Endodermal cell (in vitro differentiated cells): ENCODE measurements around the gene IRS1. TPM values are rescaled to one million over a fixed set of nuclear protein-coding genes. Genes with fewer than 3 reads are reported as not detected.

Experiments used
- DNase-seq: peaks from one replicate; pipeline ENCODE4 v3.0.0-alpha.2; 2017
- H3K27ac ChIP-seq: 2 replicates; pipeline ENCODE4 v1.5.1; 2013; ENCODE audit warnings: mild to moderate bottlenecking, low read depth, low read length, moderate library complexity
- H3K27me3 ChIP-seq: 2 replicates; pipeline ENCODE4 v1.6.1; 2013; ENCODE audit warnings: mild to moderate bottlenecking, low read length, moderate library complexity; ENCODE audit not compliant: insufficient read depth, control insufficient read depth, poor library complexity, severe bottlenecking
- H3K36me3 ChIP-seq: 2 replicates; pipeline ENCODE4 v1.7.0; 2013; ENCODE audit warnings: mild to moderate bottlenecking, low read length, moderate library complexity; ENCODE audit not compliant: control insufficient read depth, insufficient read depth
- H3K4me1 ChIP-seq: one replicate; pipeline ENCODE4 v1.7.0; 2013; ENCODE audit warnings: low read length; ENCODE audit not compliant: control insufficient read depth, insufficient read depth
- H3K4me3 ChIP-seq: 2 replicates; pipeline ENCODE4 v1.5.1; 2013; ENCODE audit warnings: mild to moderate bottlenecking, low read length, moderate library complexity
- H3K9ac ChIP-seq: 2 replicates; pipeline ENCODE4 v1.6.1; 2013; ENCODE audit warnings: mild to moderate bottlenecking, low read length, moderate library complexity; ENCODE audit not compliant: poor library complexity, severe bottlenecking; ENCODE audit errors: extremely low read depth
- H3K9me3 ChIP-seq: 2 replicates; pipeline ENCODE4 v1.6.1; 2013; ENCODE audit warnings: mild to moderate bottlenecking, low read length, moderate library complexity; ENCODE audit not compliant: control insufficient read depth
- H3K27ac Mint-ChIP-seq: 2 replicates; pipeline ENCODE4 v1.8.0; 2020; ENCODE audit warnings: mixed read lengths
- H3K27me3 Mint-ChIP-seq: 2 replicates; pipeline ENCODE4 v1.8.0; 2021; ENCODE audit warnings: mild to moderate bottlenecking, mixed read lengths; ENCODE audit not compliant: insufficient read depth
- H3K36me3 Mint-ChIP-seq: 2 replicates; pipeline ENCODE4 v1.8.0; 2020; ENCODE audit warnings: low read depth, mixed read lengths
- H3K4me1 Mint-ChIP-seq: 2 replicates; pipeline ENCODE4 v1.8.0; 2020; ENCODE audit warnings: mixed read lengths
- H3K4me3 Mint-ChIP-seq: 2 replicates; pipeline ENCODE4 v1.8.0; 2020; ENCODE audit warnings: mild to moderate bottlenecking, moderate library complexity, mixed read lengths
- H3K9me3 Mint-ChIP-seq: 2 replicates; pipeline ENCODE4 v1.8.0; 2020; ENCODE audit warnings: mild to moderate bottlenecking, mixed read lengths
- WGBS, 2 experiments: methylation state at CpG; one replicate each; pipeline versions ENCODE4 v1.1.5 to v1.1.7; 2013; ENCODE audit warnings: missing lambda C conversion rate in 2 of 2, mixed read lengths in 1 of 2; ENCODE audit not compliant: insufficient coverage in 1 of 2, insufficient read length in 1 of 2; 5-methylcytosine and 5-hydroxymethylcytosine counted together
- total RNA-seq, 2 donors: library from RNA; stranded (reverse); fragmentation: NEBNext Ultra II Directional in 1 of 2; extraction: Animal tissue kit (Norgen Biotek cat#: 25700) in 1 of 2; gene quantifications; 2 replicates in 1 of 2; 3 replicates in 1 of 2; pipeline ENCODE4 v1.2.1, GENCODE V29; 2021
- TF ChIP-seq, protein P1 (sequence below): fragments of 200-600 bp; sonication (generic); conservative IDR thresholded peaks from 2 replicates; pipeline ENCODE4 v1.5.0; 2021; ENCODE audit warnings: antibody characterized with exemption, mild to moderate bottlenecking

The IRS1 gene
- total RNA-seq, 2 donors from 2014 or later: 16.2 to 16.6 TPM

- Histone ChIP-seq H3K36me3 (peaks cover 5% of the 10 kb centered on the region), H3K4me3 (no peak overlapping the region), H3K4me1 (peaks cover 7% of the 10 kb centered on the region), H3K9ac (no peak overlapping the region), H3K27me3 (no peaks in the 10 kb centered on the region), H3K9me3 (no peaks in the 10 kb centered on the region), H3K27ac (no peak overlapping the region)
- DNase-seq: no peak
- Mint-ChIP-seq H3K27ac (no peak overlapping the region), H3K4me1 (peaks cover 24% of the 10 kb centered on the region), H3K27me3 (no peaks in the 10 kb centered on the region), H3K9me3 (no peaks in the 10 kb centered on the region), H3K4me3 (no peak overlapping the region), H3K36me3 (peaks cover 25% of the 10 kb centered on the region)
- TF ChIP-seq, protein P1, sequence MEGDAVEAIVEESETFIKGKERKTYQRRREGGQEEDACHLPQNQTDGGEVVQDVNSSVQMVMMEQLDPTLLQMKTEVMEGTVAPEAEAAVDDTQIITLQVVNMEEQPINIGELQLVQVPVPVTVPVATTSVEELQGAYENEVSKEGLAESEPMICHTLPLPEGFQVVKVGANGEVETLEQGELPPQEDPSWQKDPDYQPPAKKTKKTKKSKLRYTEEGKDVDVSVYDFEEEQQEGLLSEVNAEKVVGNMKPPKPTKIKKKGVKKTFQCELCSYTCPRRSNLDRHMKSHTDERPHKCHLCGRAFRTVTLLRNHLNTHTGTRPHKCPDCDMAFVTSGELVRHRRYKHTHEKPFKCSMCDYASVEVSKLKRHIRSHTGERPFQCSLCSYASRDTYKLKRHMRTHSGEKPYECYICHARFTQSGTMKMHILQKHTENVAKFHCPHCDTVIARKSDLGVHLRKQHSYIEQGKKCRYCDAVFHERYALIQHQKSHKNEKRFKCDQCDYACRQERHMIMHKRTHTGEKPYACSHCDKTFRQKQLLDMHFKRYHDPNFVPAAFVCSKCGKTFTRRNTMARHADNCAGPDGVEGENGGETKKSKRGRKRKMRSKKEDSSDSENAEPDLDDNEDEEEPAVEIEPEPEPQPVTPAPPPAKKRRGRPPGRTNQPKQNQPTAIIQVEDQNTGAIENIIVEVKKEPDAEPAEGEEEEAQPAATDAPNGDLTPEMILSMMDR: no peak
- 94 to 100% methylated on average over 10 to 25 of the region's 25 CpGs for WGBS, 2 experiments
Observed at GRCh38 chr2:226796012-226796839, 3.4 kb downstream of the IRS1 start.

DNA sequence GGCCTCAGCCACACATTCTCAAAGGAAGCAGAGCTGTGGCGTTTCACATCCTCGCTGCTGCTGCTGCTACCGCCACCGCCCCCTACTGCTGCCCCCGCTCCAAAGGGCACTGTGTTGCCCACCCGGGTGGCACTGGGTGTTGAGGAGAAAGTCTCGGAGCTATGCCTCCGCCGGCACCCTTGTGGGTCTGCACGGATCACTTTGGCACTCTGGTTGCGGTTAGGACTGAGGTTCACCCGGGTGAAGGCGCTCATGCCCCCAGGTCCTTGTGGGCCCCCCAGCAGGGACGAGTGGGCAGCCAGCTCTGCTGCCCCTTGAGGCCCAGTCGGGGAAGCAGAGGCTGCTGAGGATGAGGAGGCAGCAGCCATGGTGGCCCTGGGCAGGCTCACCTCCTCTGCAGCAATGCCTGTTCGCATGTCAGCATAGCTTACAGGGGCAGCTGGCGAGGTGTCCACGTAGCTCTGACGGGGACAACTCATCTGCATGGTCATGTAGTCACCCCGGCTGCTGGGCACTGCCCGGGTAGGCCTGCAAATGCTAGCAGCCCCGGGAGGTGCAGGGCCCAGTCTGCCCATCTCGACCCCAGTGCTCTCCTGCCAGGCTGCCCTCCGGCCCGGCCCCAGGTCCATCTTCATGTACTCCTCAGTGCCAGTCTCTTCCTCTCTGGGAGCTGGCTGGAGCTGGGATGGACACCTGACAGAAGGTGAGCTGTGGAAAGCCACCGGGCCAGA, 4.2 kb downstream of the IRS1 start:
- TF ChIP-seq, protein P1: no peak
- no peaks in the 10 kb centered on the region for H3K27me3 Mint-ChIP-seq
- Histone ChIP-seq H3K27me3 (no peaks in the 10 kb centered on the region), H3K27ac (no peak overlapping the region), H3K4me1 (peaks cover 7% of the 10 kb centered on the region), H3K36me3 (peaks cover 5% of the 10 kb centered on the region), H3K9ac (no peak overlapping the region), H3K4me3 (no peak overlapping the region), H3K9me3 (no peaks in the 10 kb centered on the region)
- H3K9me3 Mint-ChIP-seq: no peaks in the 10 kb centered on the region
- peak; percentile 42 for DNase-seq
- H3K4me3 Mint-ChIP-seq: no peak overlapping the region
- WGBS, 2 experiments: 92 to 93% methylated on average over 17 to 26 of the region's 26 CpGs
- no peak overlapping the region for H3K27ac Mint-ChIP-seq
- H3K36me3 Mint-ChIP-seq: peaks cover 25% of the 10 kb centered on the region
- peaks cover 24% of the 10 kb centered on the region for H3K4me1 Mint-ChIP-seq

GRCh38 chr2:226794751-226795171, 4.9 kb downstream of the IRS1 start:
- TF ChIP-seq, protein P1: no peak
- Histone ChIP-seq H3K27ac (no peak overlapping the region), H3K36me3 (peaks cover 5% of the 10 kb centered on the region), H3K4me3 (peak overlapping the region; percentile 77), H3K4me1 (peaks cover 7% of the 10 kb centered on the region), H3K27me3 (no peaks in the 10 kb centered on the region), H3K9me3 (no peaks in the 10 kb centered on the region), H3K9ac (no peak overlapping the region)
- H3K27me3 Mint-ChIP-seq: no peaks in the 10 kb centered on the region
- WGBS, 2 experiments: 47 to 69% methylated on average over 3 to 7 of the region's 9 CpGs
- H3K4me1 Mint-ChIP-seq: peaks cover 24% of the 10 kb centered on the region
- no peak overlapping the region for H3K27ac Mint-ChIP-seq
- no peaks in the 10 kb centered on the region for H3K9me3 Mint-ChIP-seq
- H3K36me3 Mint-ChIP-seq: peaks cover 25% of the 10 kb centered on the region
- DNase-seq: peak; percentile 50
- peak overlapping the region; percentile 38 for H3K4me3 Mint-ChIP-seq
